GM12892 (cell line): ENCODE data around the gene MTTP.

Source experiments
- POLR2A ChIP-seq: IDR thresholded peaks from 2 replicates; pipeline ENCODE4 v1.6.1; 2011; ENCODE audit warnings: low read depth, low read length, control low read depth
- POLR2AphosphoS5 ChIP-seq: IDR thresholded peaks from 2 replicates; pipeline ENCODE4 v1.6.1; 2011; ENCODE audit warnings: low read depth, low read length, control low read depth

- TF ChIP-seq POLR2A (no peak), POLR2AphosphoS5 (no peak)
Observed at GRCh38 chr4:99585516-99585915, 10.9 kb downstream of the MTTP start.
